AG09319 (cell line): ENCODE data around the gene UQCRQ.

Experiments used
- DNase-seq: peaks from one replicate; pipeline ENCODE4 v3.0.0-alpha.2; 2010; ENCODE audit warnings: low read depth; ENCODE audit errors: extremely low read depth
- TF ChIP-seq, protein P1 (sequence below): IDR thresholded peaks from 2 replicates; pipeline ENCODE4 v1.5.1; 2011; ENCODE audit warnings: low read depth, mild to moderate bottlenecking, inconsistent platforms, low read length, moderate library complexity

The UQCRQ gene

DNA sequence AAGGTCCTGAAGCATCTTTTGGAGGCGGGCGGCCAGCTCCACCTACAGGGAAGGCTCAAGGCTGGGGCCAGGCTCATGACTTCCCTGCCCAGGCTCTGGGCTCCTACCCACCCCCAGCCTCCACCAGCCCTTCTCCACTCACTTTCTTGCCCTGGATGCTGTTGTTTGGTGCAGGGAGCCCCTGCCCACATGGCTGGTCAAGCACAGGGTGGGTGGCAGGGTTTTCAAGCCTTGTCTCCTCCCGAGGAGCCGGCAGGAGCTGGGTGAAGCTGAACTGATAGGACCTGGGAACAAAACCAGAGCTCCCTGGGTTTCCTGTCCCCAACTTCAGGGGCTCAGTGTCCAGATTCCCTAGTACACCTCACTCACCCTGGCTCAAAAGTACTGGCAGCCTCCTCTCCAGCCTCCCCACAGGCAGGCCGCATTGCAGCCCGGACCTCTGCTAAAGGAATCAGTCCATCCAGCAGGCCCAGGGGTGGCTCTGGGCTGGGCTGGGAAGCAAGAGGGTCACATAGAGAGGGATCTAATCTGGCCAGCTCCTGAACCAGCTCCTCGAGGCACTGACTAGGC, 42.9 kb upstream of the UQCRQ start:
- DNase-seq, result no peak
- TF ChIP-seq, protein P1, sequence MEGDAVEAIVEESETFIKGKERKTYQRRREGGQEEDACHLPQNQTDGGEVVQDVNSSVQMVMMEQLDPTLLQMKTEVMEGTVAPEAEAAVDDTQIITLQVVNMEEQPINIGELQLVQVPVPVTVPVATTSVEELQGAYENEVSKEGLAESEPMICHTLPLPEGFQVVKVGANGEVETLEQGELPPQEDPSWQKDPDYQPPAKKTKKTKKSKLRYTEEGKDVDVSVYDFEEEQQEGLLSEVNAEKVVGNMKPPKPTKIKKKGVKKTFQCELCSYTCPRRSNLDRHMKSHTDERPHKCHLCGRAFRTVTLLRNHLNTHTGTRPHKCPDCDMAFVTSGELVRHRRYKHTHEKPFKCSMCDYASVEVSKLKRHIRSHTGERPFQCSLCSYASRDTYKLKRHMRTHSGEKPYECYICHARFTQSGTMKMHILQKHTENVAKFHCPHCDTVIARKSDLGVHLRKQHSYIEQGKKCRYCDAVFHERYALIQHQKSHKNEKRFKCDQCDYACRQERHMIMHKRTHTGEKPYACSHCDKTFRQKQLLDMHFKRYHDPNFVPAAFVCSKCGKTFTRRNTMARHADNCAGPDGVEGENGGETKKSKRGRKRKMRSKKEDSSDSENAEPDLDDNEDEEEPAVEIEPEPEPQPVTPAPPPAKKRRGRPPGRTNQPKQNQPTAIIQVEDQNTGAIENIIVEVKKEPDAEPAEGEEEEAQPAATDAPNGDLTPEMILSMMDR, result no peak

DNA sequence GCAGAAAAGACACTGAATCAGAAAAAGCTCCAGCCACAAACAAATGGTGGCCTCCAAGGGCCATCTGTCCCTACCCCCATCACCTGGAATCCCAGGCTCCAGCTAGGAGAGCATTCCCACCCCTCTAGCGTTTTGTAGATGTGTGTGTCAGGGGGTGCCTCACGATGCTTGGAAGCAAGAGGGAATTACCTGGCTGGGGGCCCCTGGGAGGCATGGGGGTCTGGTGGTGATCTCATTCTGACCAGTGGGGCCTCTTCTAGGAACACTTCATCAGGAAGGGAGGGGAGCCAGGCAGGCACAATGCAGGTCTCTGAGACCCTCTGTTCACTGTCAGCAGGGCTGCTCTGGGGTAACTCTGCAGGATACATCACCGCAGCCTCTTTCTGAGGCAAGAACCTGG, 42.0 kb upstream of the UQCRQ start:
- TF ChIP-seq, protein P1, result no peak

DNA sequence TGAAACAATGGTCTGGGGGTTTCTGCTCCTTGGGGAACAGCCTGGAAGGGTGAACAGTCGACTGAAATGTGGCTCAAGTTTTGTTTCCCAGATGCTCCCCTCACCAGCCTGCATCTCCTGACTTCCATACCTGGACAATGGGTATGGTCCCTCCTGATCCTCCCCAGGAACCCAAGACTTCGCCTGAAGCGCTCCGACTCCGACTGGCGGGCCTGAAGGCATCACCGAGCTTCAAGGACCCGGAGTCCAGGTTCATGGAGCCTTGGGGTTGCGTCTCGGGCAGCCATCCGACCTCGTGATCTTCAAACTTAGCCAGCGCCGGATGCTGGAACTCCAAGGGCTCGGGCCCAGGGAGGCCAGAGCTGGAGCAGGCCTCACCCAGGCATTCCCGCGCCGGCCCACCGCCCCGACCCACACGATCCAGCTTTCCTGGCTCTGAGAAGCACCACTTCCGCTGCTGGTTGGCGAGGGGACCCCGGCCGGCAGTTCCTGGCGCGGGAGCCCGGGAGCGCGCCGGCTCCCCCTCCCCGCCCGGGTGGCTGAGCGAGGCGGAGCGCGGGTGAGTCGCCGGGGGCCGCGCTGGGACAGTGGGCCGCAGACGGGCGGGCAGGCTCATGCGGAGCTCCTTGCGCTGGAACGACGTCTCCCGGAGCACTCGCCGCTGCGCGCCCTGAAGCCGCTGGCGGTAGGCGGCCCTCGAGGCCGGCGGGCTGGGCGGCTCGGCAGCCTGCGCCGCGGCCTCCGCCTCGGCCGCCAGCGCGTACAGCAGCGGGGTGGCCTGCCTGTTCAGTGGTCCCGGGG, 41.2 kb upstream of the UQCRQ start:
- TF ChIP-seq, protein P1, result no peak
- no peak for DNase-seq

More for the DNA sequence above, 42.0 kb upstream of the UQCRQ start:
- no peak for DNase-seq

DNA sequence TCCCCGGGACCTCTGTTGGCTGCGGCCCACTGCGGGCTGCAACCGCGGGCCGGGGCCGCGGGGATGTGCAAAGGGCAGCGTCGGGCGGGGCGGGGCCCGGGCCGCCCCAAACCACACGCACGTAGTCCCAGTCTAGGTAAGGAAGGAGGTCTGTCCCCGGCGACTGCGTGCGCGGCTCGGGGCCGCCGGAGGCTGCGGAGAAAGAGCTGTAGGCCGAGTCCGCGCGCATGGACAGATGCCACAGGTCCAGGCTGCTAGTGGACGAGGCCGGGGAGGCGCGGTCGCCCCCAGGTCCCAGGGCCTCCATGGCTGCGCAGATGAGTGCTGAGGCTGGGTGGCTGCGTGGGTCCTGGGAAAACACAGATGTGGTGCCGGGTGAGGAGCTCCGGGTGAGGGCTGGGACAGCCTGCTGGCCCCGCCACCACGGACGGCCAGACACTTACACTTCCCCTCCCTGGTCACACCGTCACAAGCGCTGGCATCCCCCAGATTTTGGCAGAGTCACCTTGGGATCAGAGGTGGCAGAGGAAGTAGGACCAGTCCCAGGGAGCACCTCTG, 40.5 kb upstream of the UQCRQ start:
- TF ChIP-seq, protein P1, result no peak
- DNase-seq, result no peak

DNA sequence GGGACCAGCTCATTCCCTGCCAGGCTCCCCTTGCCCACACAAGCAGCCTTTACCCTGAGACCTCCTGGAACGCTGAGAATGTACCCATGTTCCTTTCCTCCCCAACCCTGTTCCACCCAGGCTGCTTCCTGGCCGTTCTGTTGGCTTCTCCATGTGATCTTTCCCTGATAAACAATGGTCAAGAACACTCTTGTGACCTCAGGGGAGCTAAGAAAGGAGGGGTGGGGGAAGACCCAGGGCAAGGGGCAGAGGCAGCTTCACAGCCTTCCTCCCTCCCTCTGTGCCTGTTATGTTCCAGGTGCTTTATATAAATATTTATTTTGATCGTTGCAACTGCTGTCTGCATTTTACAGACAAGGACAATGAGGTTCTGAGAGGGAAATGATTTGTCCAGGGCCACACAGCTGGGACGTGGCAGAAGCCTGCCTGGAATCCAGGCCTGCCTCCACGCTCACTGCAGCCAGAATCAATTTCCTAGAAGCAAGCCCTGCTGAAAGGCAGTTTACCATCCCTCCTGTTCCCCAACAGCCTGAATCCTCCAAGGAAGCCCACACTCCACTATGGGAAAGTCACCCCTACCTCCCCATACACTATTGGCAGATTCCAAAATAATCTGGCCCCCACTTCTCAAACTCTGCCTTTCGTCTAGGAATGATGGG, 39.9 kb upstream of the UQCRQ start:
- no peak for DNase-seq
- TF ChIP-seq, protein P1, result no peak

DNA sequence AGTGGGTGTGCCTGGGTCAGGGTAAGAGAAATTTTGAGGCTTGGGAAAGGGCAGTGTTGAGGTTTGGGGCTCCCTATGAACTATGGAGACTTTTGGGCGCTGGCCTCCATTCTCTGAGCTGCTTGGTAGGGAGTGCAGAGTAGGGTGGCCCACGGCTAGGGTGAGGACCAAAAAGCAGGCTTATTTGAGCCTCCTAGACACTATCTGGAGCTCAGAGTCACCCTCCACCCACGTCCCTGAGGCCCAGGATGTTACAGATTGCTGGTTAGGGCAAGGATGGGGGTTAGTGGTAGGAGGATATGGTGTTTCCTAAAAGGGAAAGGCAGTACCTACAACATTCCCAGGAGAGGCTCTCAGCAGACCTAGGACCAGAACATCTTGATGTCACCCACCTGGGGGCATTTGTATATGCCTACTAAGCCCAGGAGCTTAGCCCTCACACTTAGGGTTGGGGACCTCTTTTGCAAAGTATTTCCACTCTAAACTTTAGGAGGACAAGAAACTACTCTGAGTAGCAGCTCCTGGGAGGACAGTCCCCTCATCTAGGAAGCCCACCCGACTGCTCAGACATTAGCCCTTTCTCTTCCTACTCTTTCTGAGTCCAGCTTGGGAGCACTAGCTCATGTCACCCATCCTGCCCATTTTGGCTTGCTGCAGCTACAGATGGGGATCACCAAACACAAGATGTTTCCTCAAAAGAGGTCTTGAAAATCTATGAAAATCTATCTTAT, 38.3 kb upstream of the UQCRQ start:
- TF ChIP-seq, protein P1, result no peak
- no peak for DNase-seq
